OCI-LY7 (cell line): ENCODE results near the gene PHKA2. TPM values are rescaled to one million over a fixed set of nuclear protein-coding genes. Genes with fewer than 3 reads are reported as not detected.

Source experiments
- BruUV-seq: library from RNA; stranded (reverse); fragments of 400-500 nt; replicated peaks from 2 replicates; lab custom pipeline; 2021; lab: Mats Ljungman, UMichigan
- CTCF ChIA-PET: fragments of 300-600 bp; sonication (Branson Sonifier 250); formaldehyde crosslinking; loops from one replicate; lab custom pipeline; 2022; ENCODE audit warnings: antibody characterized with exemption; ENCODE audit not compliant: unreplicated experiment; lab: Charles Lee
- POLR2A ChIA-PET: fragments of 300-600 bp; sonication (Branson Sonifier 250); formaldehyde crosslinking; loops from one replicate; lab custom pipeline; 2022; ENCODE audit warnings: antibody characterized with exemption; lab: Charles Lee
- DNase-seq: peaks from one replicate; pipeline ENCODE4 v3.0.0-alpha.2; 2015; ENCODE audit warnings: low spot score
- H2AFZ ChIP-seq: fragments of 200-600 bp; sonication (generic), shearing (Covaris generic); 2 replicates; pipeline ENCODE4 v1.6.1; 2014; ENCODE audit warnings: mild to moderate bottlenecking, antibody characterized with exemption, low read length, moderate library complexity
- H3K27ac ChIP-seq: fragments of 200-600 bp; sonication (generic); 2 replicates; pipeline ENCODE4 v1.5.1; 2014; ENCODE audit warnings: mixed run types, low read depth, mild to moderate bottlenecking, moderate library complexity, low read length, inconsistent platforms; ENCODE audit not compliant: poor library complexity, severe bottlenecking
- H3K36me3 ChIP-seq: fragments of 200-600 bp; sonication (generic); 2 replicates; pipeline ENCODE4 v1.6.1; 2014; ENCODE audit warnings: mild to moderate bottlenecking, antibody characterized with exemption, low read length, moderate library complexity, mixed read lengths; ENCODE audit not compliant: insufficient read depth
- H3K4me1 ChIP-seq: fragments of 200-600 bp; sonication (generic); 2 replicates; pipeline ENCODE4 v1.5.1; 2014; ENCODE audit warnings: mild to moderate bottlenecking, low read length; ENCODE audit not compliant: insufficient read depth, poor library complexity, severe bottlenecking
- H3K4me2 ChIP-seq: fragments of 200-600 bp; sonication (generic); 2 replicates; pipeline ENCODE4 v1.6.1; 2014; ENCODE audit warnings: mild to moderate bottlenecking, low read length
- H3K4me3 ChIP-seq: fragments of 200-600 bp; sonication (generic); 2 replicates; pipeline ENCODE4 v1.5.1; 2014; ENCODE audit warnings: mild to moderate bottlenecking, low read depth, low read length; ENCODE audit not compliant: poor library complexity, severe bottlenecking
- H3K79me2 ChIP-seq: fragments of 200-600 bp; sonication (generic); 2 replicates; pipeline ENCODE4 v1.6.1; 2016; ENCODE audit warnings: low read depth, mild to moderate bottlenecking, low read length, moderate library complexity, mixed read lengths; ENCODE audit not compliant: insufficient read depth
- H3K9me2 ChIP-seq: fragments of 200-600 bp; sonication (generic); 2 replicates; pipeline ENCODE4 v1.6.1; 2016; ENCODE audit warnings: mild to moderate bottlenecking, low read length, mixed read lengths; ENCODE audit not compliant: insufficient read depth
- H3K9me3 ChIP-seq: fragments of 200-600 bp; sonication (generic); 2 replicates; pipeline ENCODE4 v1.6.1; 2014; ENCODE audit warnings: mild to moderate bottlenecking, mixed run types, low read length, mixed read lengths
- H4K20me1 ChIP-seq: fragments of 200-600 bp; sonication (generic); 2 replicates; pipeline ENCODE4 v1.6.1; 2014; ENCODE audit warnings: mild to moderate bottlenecking, antibody characterized with exemption, low read length, moderate library complexity, mixed read lengths; ENCODE audit not compliant: insufficient read depth
- CTCF ChIP-seq: fragments of 200-600 bp; sonication (generic); conservative IDR thresholded peaks from 2 replicates; pipeline ENCODE4 v1.5.1; 2014; ENCODE audit warnings: mild to moderate bottlenecking, antibody characterized with exemption, low read length, moderate library complexity, mixed read lengths
- EZH2phosphoT487 ChIP-seq: fragments of 200-600 bp; sonication (generic); IDR thresholded peaks from 2 replicates; pipeline ENCODE4 v1.6.1; 2018; ENCODE audit warnings: low read depth, borderline replicate concordance, mild to moderate bottlenecking, mixed run types, antibody characterized with exemption, low read length, moderate library complexity, mixed read lengths
- intact Hi-C: fragments of 100-400 bp; cut with micrococcal nuclease; formaldehyde crosslinking; loops from one replicate; pipeline ENCODE4 v1.10.0; 2022; ENCODE audit not compliant: unreplicated experiment
- total RNA-seq, 2 experiments: library from RNA; depleted of rRNA in 1 of 2; stranded (reverse); fragments of >200 nt in 1 of 2; shearing (Covaris generic) in 1 of 2; gene quantifications; 2 replicates each; pipeline ENCODE4 v1.2.3, GENCODE V29; 2014 to 2022

Gene PHKA2
- total RNA-seq, 2 experiments from 2014 or later, result 24.1 to 41.4 TPM

DNA sequence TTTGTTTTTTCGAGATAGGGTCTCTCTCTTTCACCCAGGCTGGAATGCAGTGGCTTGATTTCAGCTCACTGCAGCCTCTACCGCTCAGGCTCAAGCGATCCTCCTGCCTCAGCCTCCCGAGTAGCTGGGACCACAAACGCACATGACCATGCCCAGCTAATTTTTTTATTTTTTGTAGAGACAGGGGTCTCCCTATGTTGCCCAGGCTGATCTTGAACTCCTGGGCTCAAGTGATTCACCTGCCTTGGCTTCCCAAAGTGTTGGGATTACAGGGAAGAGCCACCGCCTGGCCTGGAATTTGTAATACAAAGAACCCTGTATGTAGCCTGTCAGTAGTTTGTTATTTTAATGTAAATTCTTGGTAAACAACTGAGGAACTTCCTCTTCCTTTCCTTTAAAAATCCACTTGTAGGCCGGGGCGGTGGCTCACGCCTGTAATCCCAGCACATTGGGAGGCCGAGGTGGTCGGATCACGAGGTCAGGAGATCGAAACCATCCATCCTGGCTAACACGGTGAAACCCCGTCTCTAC is 119.5 kb downstream of the PHKA2 start:
- no peaks in the 10 kb centered on the region for H3K36me3 ChIP-seq
- H2AFZ ChIP-seq, result no peak overlapping the region
- ChIA-PET POLR2A (no interaction called here), CTCF (no interaction called here)
- no peaks in the 10 kb centered on the region for H3K79me2 ChIP-seq
- no peak overlapping the region for H3K27ac ChIP-seq
- H3K4me2 ChIP-seq, result no peak overlapping the region
- TF ChIP-seq EZH2phosphoT487, result no peak
- TF ChIP-seq CTCF, result no peak
- no TSS peak for BruUV-seq
- intact Hi-C loops, result no loop called here
- no peaks in the 10 kb centered on the region for H3K9me3 ChIP-seq
- H4K20me1 ChIP-seq, result no peaks in the 10 kb centered on the region
- no peaks in the 10 kb centered on the region for H3K9me2 ChIP-seq
- no peaks in the 10 kb centered on the region for H3K4me1 ChIP-seq
- no peak for DNase-seq
- H3K4me3 ChIP-seq, result no peak overlapping the region

DNA sequence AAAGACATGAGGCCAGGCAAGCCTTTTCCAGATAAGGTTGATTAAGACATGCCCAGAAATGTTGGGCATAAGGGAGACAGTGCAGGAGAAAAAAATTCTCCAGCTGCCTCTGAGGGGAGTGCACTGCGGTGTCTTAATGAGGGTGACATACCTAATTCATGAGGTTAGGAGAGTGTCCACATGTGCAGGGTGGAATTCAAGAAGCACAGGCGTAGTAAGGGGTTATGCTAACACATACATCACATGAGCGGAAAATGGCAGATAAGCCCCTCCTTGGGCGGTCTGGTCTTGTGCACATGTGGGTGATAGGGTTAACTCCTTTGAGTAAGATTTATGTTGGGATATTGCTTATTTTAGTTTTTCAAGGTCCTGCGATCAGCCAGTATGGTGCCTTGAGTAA is 122.4 kb downstream of the PHKA2 start:
- H3K9me2 ChIP-seq, result no peaks in the 10 kb centered on the region
- no peaks in the 10 kb centered on the region for H3K4me1 ChIP-seq
- intact Hi-C loops, result no loop called here
- no peak for TF ChIP-seq EZH2phosphoT487
- no peak for TF ChIP-seq CTCF
- no peak overlapping the region for H3K4me2 ChIP-seq
- DNase-seq, result no peak
- no peak overlapping the region for H2AFZ ChIP-seq
- CTCF ChIA-PET, result no interaction called here
- H3K4me3 ChIP-seq, result no peak overlapping the region
- POLR2A ChIA-PET, result no interaction called here
- H4K20me1 ChIP-seq, result no peaks in the 10 kb centered on the region
- no peaks in the 10 kb centered on the region for H3K36me3 ChIP-seq
- no peaks in the 10 kb centered on the region for H3K9me3 ChIP-seq
- no TSS peak for BruUV-seq
- H3K27ac ChIP-seq, result no peak overlapping the region
- no peaks in the 10 kb centered on the region for H3K79me2 ChIP-seq

GRCh38 chrX:18856645-18856997 is 127.3 kb downstream of the PHKA2 start:
- Histone ChIP-seq H3K4me1 (no peaks in the 10 kb centered on the region), H3K9me3 (no peaks in the 10 kb centered on the region), H3K27ac (no peak overlapping the region), H2AFZ (no peak overlapping the region), H3K9me2 (no peaks in the 10 kb centered on the region), H4K20me1 (no peaks in the 10 kb centered on the region), H3K4me2 (no peak overlapping the region), H3K79me2 (no peaks in the 10 kb centered on the region), H3K36me3 (no peaks in the 10 kb centered on the region), H3K4me3 (no peak overlapping the region)
- ChIA-PET CTCF (no interaction called here), POLR2A (interaction anchor here (0.6 kb wide), 1 partner anchor 371 kb away, joined by 4 read pairs; no protein-coding TSS in a partner anchor)
- intact Hi-C loops, result no loop called here
- BruUV-seq, result no TSS peak
- no peak for TF ChIP-seq CTCF
- no peak for DNase-seq
